Left ventricle myocardium superior (tissue), 1 donor: ENCODE measurements around the gene SAMD14. TPM values are rescaled to one million over a fixed set of nuclear protein-coding genes. Genes with fewer than 3 reads are reported as not detected.

ENCODE experiments used
- ATAC-seq: fragments of 200-7000 bp; cut with Tn5 transposase; one replicate; pipeline ENCODE4 v1.9.1; 2020; ENCODE audit warnings: mild to moderate bottlenecking, moderate library complexity
- DNase-seq: peaks from one replicate; pipeline ENCODE4 v3.0.0-alpha.2; 2020
- intact Hi-C: fragments of 100-400 bp; cut with micrococcal nuclease; formaldehyde crosslinking; loops from one replicate; pipeline ENCODE4 v1.11.0; 2022
- total RNA-seq: library from RNA; stranded (reverse); fragmentation: NEBNext Ultra II Directional; extraction: Animal tissue kit (Norgen Biotek cat#: 25700); gene quantifications from one replicate; pipeline ENCODE4 v1.2.1, GENCODE V29; 2021
- donor health status: DM: no; HTN: yes; CAD: no; lungs with severe emphysema.

SAMD14 gene
- total RNA-seq, 1 donor from 2014 or later = 1.2 TPM

DNA sequence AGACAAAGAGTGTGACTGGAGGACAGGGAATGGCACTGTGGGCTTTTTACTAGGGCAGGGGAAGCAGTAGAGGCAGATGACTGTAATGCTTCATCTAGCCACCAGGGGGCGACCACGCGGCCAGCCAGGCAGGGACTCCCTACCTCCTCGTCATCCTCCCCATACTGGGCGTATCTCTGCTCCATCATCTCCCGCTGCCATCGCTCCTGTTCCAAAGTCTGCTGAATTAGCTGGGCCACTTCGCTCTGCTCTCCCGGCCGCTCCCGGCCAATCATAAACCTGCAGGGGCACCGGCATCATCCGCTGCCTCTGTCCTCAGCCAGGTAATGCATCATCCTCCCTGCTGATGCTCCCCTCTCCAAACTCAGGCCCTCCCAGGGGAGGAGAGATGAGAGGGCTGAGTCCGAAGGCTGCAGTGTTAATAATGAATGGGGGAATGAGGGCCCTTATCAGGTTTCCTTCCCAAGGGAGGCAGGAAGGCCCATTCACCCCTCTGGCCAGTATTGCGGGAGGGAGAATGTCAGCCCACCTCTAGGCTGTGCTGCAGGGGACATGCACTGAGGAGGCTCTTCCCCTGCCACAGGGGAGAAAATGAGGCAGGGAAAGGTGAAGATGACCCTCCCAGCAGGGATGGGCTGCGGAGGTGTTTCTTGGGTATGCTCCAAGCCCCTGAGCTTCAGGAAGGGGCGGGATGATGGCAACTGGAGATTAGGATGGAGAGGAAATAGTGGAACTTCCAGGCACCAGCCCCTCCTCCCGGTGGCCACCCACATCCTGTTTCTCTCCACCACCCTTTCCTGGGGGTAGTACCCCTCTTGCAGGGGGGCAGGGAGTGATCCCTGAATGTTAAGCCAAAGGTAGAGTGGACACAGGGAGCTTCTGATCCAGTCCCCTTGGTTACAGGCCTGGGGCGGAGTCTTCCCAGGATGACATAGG is 10.3 kb upstream of the SAMD14 start:
- intact Hi-C loops = no loop called here
- DNase-seq = peak; percentile 83
- peak; percentile 79 for ATAC-seq

DNA sequence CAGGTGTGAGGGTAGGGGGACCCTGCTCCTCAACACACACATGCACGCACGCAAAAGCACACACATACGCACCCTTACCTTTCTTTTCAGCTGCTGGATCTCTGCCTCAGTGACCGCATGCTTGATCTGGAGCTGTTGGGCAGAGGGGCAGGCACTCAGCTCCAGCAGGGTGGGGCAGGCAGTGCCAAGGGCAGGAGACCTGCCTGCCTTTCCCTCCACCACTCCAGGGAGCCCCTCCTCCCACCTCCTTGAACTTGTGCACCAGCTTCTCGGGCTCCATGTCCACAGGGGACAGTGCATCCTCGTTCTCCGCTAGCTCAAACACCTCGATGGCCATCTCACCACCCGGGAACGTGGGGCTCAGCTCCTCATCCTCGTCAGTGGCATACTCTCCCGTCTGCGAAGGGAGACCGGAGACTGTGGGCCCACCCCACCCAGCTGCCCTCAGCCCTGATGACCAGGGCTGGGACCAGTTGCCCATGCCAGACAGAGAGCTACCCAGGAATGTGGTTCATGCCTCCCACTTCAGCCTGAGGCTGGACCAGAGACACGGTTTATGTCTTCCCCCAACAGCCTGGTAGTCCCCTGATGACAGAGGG is 9.3 kb upstream of the SAMD14 start:
- no peak for ATAC-seq
- intact Hi-C loops = no loop called here
- DNase-seq = no peak

DNA sequence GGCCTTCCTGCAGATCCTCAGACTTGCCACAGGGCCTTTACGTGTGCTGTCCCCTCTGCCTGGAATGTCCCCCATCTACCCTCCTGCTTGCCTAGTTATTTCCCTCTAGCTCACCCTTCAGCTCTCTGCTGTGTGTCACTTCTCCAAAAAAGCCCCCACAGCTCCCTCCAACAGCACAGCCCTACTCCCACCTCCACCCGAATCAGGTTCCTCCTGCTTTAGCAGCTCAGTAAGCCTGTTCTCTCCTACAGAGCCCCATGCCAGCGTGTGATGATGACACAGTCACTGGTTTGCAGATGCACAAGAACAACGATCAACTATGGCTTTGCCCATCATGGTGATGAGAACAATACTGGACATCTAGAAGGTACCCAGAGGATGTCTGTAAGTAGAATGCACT is 7.1 kb upstream of the SAMD14 start:
- intact Hi-C loops = no loop called here
- no peak for DNase-seq
- ATAC-seq = no peak

DNA sequence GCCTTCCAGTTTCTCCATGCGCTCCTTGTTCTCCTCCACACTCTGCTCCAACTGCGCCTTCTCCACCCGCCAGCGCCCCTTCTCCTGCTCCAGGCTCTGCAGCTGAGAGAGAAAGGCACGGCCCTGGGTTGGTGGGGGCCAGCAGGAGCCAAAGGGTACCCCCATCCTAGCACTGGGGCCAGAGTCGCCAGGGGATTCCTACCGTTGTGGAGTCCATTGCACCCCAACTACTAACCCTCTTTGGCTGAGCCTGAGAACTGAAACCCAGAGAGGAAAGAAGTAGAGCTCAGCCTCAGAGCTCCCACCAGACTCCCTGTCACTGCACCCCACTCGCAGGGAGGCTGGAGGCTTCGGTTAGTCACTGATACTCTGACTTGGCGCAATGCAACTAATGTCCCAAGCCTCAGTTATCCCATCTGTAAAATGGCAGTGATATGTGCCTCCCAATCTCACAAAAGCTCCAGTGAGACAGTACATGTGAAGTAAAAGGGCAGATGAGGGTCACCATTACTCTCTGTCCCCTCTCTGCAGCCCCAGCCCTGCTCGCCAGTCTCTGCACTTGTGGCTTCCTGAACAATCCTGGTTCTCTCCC is 6.2 kb upstream of the SAMD14 start:
- ATAC-seq (no peak), DNase-seq (no peak)
- intact Hi-C loops = no loop called here

DNA sequence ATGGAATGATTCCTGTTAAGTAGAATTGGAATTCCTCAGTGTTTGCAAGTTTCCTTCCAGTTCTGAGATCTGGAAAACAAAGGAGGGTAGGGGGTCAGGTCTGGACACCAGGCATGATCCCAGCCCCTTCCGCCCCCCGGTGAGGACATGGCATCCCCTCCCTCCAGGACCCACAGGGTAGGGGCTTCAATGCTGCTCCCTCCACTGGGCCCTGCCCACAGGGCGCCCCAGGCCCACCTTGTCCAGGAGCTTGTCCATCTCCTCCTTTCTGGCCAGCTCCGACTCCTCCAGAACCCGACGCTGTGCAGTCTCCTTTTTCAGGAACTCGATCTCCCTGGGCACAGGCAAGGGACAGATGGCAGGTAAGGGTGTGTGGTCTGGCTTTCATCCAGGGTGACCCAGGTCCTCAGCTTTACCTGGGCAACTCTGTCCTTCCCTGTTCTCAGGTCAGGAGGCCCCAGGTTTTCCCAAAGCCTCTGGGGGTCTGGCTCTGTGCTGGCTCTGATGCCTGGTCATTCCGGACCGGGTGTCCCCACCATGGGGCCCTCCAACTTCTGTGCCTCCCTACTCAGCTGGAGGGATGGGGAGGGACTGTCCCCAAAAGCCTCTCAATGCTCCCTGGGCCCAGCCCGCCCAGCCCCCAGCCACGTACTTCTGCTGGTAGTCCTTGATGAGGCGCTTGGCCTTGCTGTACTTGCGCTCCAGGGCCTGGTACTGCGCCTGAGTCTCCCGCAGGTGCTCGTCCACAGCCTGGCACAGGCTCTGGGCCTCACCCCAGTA is 5.5 kb upstream of the SAMD14 start:
- ATAC-seq (no peak), DNase-seq (no peak)
- intact Hi-C loops = no loop called here

DNA sequence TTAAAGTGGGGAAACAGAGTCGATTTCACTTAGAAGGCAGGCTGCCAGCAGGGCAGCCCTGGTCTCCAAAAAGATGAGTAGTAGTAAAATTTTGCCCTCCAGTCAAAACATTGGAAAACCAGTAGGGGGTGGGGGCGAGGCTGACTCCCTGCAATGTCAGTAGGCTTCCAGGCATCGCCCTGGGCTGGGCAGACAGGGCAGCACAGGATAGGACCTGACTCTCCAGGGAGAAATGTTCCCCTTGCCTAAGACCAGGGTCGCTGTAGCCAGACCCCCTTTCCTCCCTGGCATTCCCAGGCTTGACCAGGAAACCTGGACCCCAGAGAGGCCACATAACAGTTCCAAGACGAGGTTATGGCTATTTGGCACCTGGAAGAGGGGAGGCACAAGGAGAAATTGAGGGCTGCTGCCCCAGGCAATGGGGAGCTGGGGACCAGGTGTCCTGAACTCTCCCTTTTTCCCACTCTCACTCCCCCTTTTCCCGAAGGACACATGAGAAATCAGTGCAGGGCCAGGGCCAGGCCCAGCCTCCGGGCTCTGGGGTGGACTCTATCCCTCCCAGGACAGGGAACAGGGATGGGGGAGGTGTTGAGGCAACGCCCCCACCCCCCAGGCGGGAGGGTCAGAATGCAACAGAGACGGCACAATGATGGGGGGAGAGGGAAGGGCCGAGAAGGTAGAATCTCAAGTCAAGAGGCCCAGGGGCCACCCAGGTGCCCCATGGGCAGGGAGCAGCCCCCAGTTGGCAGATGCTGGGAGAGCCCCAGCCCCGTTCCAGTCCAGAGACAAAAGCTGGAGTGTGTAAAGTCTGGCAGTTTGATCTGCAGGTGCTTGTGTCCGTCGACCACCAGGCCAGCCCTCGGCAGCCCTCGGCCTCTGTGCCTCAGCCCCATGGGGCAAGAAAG is 4.5 kb upstream of the SAMD14 start:
- intact Hi-C loops = no loop called here
- DNase-seq = no peak
- ATAC-seq = no peak

DNA sequence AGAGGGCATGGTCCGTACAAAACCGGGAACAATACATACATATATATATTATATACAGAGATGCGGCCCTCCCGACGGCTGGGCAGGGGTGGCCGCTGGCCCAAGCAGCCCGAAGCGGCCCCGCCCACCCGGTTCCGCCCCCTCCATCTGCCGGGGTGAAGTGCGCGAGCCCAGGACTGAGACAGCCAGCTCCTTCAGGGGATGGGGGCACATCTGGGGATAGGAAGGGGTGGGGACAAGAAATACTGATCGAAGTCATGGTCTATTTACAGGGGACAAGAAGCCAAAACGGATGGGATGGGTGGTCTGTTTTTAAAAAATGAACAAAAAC is 3.8 kb upstream of the SAMD14 start:
- intact Hi-C loops = no loop called here
- DNase-seq (peak; percentile 53), ATAC-seq (peak; percentile 8)

DNA sequence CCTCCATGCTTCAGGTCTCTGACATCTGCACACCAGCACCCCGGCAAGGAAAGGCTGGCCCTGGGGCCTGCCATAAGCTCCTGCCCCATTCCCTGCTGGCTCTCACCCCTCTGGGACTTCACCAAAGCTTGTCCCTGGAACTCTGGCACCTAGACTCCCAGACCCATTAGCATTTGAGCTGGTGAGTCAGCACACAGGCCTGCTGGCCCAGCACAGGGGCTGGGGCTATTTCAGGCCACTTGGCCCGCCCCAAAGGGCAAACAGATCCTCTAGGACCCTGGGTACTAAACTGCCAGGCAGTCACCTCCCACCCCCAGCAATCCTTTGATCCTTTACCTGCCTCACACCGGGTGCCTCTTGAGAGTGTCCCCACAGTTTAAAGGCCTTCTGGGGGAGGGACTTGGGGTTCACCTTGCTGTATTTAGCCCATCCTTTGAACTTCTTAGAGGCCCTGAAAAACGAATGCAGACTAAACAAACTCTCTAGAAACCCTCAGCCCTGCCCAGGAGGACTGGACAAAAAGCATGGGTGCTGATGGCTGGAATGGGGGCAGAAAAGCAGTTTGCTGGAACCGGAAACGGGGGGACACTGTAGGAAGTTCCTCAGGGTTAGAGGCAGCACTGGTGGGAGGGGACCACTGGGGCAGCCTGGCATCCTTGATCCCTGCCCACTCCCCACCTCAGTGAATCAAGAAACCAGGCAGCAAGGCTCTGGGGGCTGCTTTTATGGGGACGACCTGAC is 3.2 kb upstream of the SAMD14 start:
- DNase-seq (peak; percentile 69), ATAC-seq (peak; percentile 82)
- intact Hi-C loops = no loop called here

DNA sequence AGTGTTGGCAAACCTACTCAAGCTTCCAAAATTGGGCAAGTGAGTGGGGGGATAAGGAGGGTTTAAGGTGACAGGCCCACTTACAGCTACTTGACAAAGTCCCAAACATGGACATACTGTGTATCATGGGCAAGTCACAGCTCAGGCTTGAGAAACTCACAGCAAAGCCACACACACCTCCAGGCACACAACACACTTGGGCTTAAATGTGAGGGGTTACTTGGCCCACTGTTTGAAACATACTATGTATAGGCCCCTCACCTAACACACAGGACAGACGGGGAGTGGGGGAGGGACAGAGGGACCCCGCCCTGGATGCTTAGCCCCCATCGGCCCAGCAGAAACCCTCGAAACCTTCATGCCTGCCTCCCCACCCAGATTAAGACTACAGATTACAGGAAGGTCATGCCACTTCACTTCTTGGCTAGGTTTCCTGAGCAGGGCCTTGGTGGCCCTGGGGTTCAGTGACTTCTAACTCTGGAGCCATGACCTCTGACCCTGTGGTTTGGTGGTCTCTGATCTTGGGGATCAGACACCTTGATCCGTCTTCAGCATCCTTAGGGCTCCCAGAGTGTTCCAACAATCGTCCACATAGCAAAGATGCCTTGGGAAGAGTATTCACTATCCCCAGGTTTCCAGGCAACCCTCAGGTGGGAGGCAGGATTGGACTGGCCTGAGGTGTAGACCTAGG is 2.3 kb upstream of the SAMD14 start:
- no peak for ATAC-seq
- DNase-seq = no peak
- intact Hi-C loops = no loop called here

DNA sequence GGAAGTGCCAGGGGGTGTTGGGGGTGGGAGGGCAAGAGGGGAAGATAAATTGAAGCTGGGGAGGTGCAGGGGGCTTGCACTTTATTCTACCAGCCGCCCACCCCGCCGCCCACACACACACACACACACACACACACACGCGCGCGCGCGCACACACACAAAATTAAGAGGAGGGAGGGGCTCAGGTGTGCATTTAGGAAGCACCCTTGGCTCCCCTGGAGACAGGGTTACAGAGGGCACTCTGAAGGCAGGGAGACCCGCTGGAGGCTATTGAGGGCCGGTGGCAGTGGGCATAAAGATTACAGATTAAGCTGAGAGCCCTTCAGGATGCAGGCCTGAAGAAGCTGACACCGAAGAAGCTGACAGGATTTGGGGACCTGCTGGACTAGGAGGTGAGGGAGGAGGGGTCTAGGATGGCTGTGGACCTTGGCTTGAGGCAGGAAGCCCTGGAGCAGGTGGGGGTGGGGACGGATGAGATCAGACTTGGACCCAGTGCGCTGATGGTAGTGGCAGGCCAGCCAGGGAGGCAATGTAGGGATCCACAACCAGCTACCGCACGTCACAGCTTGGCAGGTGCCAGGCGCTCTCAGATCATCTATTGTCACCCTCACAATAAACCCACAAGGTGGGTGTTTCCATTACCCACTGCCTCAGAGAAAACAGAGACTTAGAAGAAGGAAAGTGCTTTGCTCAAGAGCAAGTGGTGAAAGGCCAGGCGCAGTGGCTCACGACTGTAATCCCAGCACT is 772 bp upstream of the SAMD14 start:
- intact Hi-C loops = no loop called here
- peak; percentile 10 for ATAC-seq
- no peak for DNase-seq

- DNase-seq (no peak), ATAC-seq (no peak)
- intact Hi-C loops = no loop called here
Measured at GRCh38 chr17:50129353-50129727, 620 bp downstream of the SAMD14 start.

DNA sequence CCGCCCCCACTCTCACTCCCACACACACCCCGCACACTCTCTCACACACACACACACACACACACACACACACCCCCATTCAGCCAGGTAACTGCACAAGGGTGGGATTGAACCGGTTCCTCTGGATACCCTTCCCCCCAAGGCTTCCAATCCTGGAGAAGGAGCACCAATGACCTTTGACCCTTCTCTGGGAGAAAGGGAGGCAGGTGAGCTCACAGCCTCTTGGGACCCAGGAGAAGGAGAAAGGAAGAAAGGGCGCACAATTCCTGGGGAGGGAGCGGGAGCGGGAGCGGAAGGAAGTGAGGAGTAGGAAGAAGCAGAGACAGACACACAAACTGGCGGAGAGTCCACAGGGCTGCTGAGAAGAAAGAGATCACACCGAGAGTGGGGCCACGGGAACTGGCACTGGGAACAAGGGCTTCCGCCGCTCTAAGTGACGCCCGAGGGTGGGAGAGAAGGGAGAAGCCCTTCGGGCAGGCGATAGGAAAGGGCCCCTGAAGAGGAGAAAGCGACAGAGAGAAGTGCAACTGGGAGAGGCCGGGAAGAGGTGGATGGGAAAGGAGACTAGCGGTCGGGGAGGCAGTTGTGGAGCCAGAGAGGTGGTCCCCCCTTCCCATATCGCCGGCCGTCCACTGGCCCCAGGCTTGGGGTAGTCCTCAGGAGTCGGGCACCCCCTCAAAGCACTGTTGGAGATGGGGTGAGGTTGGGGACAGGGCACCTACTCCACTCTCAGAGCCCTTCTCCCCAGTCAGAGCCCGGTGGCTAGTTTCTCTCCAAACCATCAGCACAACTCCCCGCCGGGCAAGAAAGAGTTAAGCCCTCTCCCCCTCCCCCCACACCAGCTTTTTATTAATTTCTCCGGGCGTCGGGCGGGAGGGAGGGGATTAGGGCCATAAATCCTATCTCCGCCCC is 1.3 kb downstream of the SAMD14 start:
- DNase-seq = no peak
- intact Hi-C loops = no loop called here
- no peak for ATAC-seq

GRCh38 chr17:50127697-50128361 is 2.1 kb downstream of the SAMD14 start:
- intact Hi-C loops = no loop called here
- no peak for ATAC-seq
- no peak for DNase-seq

DNA sequence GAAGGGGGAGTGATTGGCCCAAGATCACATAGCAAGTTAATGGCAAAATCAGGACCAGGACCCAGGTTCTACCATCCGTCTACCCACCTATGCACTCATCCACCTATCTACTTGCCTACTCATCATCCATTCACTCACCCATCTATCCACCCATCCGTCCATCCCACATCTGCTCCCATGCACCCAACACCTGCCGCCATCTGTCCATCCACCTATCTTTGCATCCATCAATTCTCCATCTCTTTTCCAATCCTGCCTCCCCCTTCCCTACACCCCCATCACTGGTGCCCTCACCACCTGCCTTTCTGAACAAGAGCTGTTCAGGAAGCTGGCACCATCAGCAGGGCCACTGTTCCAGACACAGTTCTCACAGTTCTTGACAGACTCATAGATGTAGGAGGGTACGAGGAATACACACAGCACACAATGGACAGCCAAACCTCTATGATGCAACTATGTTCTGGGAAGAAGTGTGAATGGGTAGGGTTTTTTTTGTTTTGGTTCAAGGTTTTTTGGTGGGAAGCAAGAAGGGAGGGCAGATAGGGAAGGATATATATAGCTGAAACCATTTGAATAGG is 4.5 kb downstream of the SAMD14 start:
- no peak for ATAC-seq
- no peak for DNase-seq
- intact Hi-C loops = no loop called here
